Measurements from ENCODE around the gene RNF115.

The RNF115 gene

GRCh38 chr1:145823565-145824498, at the start of gene RNF115, which contains the start of gene POLR3C:
Gene RNF115 (minus strand): TSS chr1:145824095. CDS start chr1:145823873, 222 bp downstream.
Gene POLR3C (plus strand): TSS chr1:145824200. CDS start chr1:145825777, 1,577 bp downstream.
- peak within 1 kb of the TSS; percentile 79 for H3K4me3 ChIP-seq (ENCODE audit: low read depth, low read length)
- DNase-seq (ENCODE audit: low read depth) = peak; percentile 68
- no peak for TF ChIP-seq CTCF (IDR thresholded peaks at IDR 0.05; ENCODE audit: low read depth, low read length, missing control alignments)

GRCh38 chr1:145871994-145872924, 48.4 kb upstream of the RNF115 start:
- TF ChIP-seq CTCF (IDR thresholded peaks at IDR 0.05; ENCODE audit: low read depth, low read length, missing control alignments) = no peak
- no peak for DNase-seq (ENCODE audit: low read depth)
- H3K4me3 ChIP-seq (ENCODE audit: low read depth, low read length) = peak overlapping the region; percentile 18; the same call in 1 of the 2 replicates

GRCh38 chr1:145868232-145868631, 44.3 kb upstream of the RNF115 start:
- TF ChIP-seq CTCF (IDR thresholded peaks at IDR 0.05; ENCODE audit: low read depth, low read length, missing control alignments) = no peak
- H3K4me3 ChIP-seq (ENCODE audit: low read depth, low read length) = no peak overlapping the region
- DNase-seq (ENCODE audit: low read depth) = no peak

GRCh38 chr1:145863282-145864018, 39.6 kb upstream of the RNF115 start:
- no peak for DNase-seq (ENCODE audit: low read depth)

GRCh38 chr1:145859491-145860023, 35.7 kb upstream of the RNF115 start:
- TF ChIP-seq CTCF (IDR thresholded peaks at IDR 0.05; ENCODE audit: low read depth, low read length, missing control alignments) = no peak
- DNase-seq (ENCODE audit: low read depth) = no peak
- H3K4me3 ChIP-seq (ENCODE audit: low read depth, low read length) = peak overlapping the region; percentile 68

More at GRCh38 chr1:145863282-145864018, 39.6 kb upstream of the RNF115 start:
- no peak overlapping the region for H3K4me3 ChIP-seq (ENCODE audit: low read depth, low read length)
- no peak for TF ChIP-seq CTCF (IDR thresholded peaks at IDR 0.05; ENCODE audit: low read depth, low read length, missing control alignments)

Data from GM12864 (cell line).